Measurements from ENCODE around the gene TIMP2.
"Not testable (repeated sequence)": the region's sequence is repeated elsewhere in the genome, so short reads cannot be mapped to it uniquely, and the experiment has no call there.

The TIMP2 gene

DNA sequence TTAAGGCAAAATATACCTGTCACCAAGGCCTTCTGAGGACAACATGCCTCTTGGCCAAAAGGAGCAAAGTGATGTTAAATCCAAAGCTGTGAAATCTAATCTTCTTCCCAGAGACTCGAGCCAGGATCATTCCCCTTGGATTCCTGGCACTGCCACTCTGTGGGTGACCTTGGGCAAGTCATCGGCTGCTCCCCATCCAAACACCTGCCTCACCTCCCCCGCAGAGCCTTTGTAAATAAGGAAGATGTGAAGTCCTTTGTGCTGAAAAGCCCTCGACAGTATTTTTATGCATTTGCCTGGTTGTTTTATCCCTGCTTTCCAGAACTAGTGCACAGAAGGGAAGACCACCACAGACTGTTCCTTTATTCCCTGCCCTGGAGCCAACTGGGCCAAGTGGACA, 16.8 kb downstream of the TIMP2 start:
- no peak overlapping the region for H3K4me3 ChIP-seq (ENCODE audit: low read depth, low read length)

GRCh38 chr17:78905541-78905940, 19.6 kb downstream of the TIMP2 start:
- H3K4me3 ChIP-seq (ENCODE audit: low read depth, low read length) = no peak overlapping the region

DNA sequence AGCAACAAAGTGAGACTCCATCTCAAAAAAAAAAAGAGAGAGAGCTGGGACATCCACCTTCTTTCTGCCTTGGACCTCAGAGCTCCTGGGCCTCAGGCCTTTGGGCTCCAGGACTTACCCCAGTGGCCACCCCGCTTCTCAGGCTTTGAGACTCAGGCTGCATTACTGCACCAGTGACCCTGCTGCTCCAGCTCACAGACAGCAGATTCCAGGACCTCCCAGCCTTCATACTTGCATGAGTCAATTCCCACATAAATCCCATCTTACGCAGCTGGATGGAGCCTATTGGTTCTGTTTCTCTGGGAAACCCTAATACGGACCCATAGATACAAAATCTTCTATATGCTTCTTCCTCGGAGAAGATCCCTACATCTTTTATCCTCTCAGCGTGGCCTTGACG, 20.1 kb downstream of the TIMP2 start:
- H3K4me3 ChIP-seq (ENCODE audit: low read depth, low read length) = no peak overlapping the region

- H3K4me3 ChIP-seq (ENCODE audit: low read depth, low read length) = no peak overlapping the region
Observed at GRCh38 chr17:78904371-78904770, 20.8 kb downstream of the TIMP2 start.

GRCh38 chr17:78903101-78903779, 21.9 kb downstream of the TIMP2 start, which contains the start of gene CEP295NL:
Gene CEP295NL, minus strand, starts transcription at chr17:78903201. Its CDS starts 1,373 bp downstream, at chr17:78901828.
- no peak within 1 kb of the TSS for H3K4me3 ChIP-seq (ENCODE audit: low read depth, low read length)

- not testable (repeated sequence) for H3K4me3 ChIP-seq (ENCODE audit: low read depth, low read length)
Observed at GRCh38 chr17:78902231-78902630, 23.0 kb downstream of the TIMP2 start.

DNA sequence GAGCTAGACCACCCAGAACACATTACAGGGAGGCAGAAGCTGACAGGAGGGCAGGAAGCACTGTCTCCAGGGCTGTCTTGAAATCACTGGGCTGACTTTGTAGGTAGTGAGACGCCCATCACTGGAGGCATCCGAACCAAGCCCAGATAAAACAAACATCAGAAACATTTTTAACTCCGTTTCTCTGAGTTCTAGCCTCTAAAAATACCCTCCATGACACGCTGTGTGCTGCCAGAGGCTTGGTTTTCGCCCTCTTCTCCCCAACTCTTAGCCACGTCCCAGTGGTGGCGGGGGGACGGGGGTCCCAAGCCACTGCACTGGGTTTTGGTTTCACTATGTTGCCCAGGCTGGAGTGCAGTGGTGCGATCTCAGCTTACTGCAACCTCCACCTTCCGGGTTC, 23.4 kb downstream of the TIMP2 start:
- H3K4me3 ChIP-seq (ENCODE audit: low read depth, low read length) = no peak overlapping the region

DNA sequence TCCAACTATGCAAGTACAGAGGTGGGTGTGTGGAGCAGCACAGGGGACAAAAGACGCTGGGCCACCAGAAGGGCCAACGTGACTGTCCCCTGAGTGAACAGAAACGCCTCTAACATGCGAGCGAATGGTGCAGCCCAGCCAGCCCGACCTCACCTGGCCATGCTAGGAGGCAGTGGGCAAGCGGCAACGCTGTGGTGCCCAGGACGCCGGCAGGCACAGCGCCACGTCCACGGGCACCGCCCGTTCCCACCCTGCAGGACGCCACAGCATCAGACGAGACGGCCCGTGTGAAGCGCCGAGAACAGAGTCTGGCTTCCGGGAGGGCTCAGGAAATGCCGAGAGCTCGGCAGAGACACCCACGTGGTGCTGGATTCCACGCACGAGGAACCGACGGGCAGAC, 24.4 kb downstream of the TIMP2 start:
- H3K4me3 ChIP-seq (ENCODE audit: low read depth, low read length) = no peak overlapping the region

GRCh38 chr17:78899361-78900260, 25.6 kb downstream of the TIMP2 start:
- H3K4me3 ChIP-seq (ENCODE audit: low read depth, low read length) = no peak overlapping the region

- H3K4me3 ChIP-seq (ENCODE audit: low read depth, low read length) = no peak overlapping the region
Observed at GRCh38 chr17:78898947-78899346, 26.2 kb downstream of the TIMP2 start.

DNA sequence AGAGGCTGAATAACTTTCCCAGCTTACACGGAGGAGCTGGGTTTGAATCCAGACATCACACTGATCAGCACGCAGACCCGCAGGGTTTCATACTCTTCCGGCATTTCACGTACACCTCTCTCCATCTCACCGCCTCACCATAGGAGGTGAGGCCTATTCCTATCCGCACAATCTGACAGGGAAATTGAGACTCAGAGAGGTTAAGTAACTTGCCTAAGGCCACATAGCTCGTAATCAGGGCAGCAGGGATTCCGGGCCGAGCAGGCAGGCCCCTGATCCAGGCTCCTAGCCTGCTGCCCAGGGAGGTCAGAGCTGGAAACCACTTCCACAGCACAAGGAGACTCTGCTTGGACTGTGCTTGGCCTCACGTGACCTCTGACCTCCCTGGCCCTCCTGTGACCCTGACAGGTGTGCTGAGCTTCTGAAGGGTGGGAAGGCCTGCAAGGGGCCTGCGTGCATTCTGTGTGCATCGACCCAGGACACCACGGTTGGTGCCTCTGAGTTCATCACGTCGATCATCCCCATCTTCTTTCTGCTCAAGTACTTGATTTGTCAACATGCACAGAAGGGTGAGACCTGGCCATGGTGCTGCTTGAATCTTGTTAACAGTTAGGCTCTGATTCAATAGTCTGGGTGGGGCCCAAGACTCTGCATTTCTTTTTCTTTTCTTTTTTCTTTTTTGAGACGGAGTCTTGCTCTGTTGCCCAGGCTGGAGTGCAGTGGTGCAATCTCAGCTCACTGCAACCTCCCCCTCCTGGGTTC, 26.9 kb downstream of the TIMP2 start:
- no peak overlapping the region for H3K4me3 ChIP-seq (ENCODE audit: low read depth, low read length)

- H3K4me3 ChIP-seq (ENCODE audit: low read depth, low read length) = no peak overlapping the region
Observed at GRCh38 chr17:78897664-78898047, 27.5 kb downstream of the TIMP2 start.

- no peak overlapping the region for H3K4me3 ChIP-seq (ENCODE audit: low read depth, low read length)
Observed at GRCh38 chr17:78896834-78897663, 28.1 kb downstream of the TIMP2 start.

DNA sequence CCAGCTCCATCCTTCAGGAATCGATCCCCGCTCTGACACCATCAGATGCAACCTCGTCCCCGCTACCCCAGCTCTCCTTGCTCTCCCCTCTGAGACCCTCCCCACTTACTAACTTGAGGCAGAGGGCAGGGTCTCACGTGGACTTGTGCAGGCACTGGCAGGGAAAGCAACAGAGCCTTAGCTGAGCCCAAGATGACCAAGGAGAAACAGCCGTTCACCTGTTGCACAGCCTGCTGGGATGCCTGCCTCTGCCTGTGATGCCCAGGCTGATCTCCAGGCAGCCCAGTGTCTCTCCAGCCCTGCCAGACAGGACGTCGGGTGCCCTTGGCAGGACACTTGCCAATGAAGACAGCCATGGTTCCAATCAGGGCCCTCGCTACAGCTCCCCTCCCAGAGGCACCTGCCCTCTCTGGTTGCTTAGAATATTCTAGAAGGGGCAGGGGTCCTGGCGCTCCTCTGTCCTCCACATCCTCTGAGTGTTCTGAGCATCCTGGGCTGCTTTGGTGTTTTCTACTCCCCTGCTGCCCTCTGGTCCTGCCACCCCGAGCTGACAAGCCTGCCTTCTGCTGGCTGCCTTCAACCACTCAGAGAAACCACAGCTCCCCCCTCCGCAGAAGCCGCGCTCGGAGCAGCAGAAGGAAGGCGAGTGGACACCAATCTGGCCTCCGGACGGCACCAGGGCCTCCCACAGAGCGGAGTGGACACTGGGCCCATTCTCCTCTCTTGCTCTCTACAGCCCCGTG, 28.9 kb downstream of the TIMP2 start:
- H3K4me3 ChIP-seq (ENCODE audit: low read depth, low read length) = no peak overlapping the region

DNA sequence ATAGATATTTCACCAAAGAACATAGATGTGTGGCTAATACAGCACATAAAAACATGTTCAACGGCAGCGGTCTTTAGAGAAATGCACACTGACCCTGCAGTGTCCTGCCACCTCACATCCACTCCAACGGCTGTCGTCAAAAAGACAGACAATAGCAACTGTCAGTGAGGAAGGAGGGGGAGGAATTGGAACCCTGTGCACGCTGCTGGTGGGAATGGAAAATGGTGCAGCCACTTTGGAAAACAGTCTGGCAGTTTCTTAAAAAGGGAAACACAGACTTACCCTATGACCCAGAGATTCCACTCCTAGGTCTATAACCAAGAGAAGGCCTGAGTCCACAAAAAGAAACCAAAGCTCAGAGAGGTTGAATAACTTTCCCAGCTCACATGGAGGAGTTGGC, 29.9 kb downstream of the TIMP2 start:
- H3K4me3 ChIP-seq (ENCODE audit: low read depth, low read length) = no peak overlapping the region

DNA sequence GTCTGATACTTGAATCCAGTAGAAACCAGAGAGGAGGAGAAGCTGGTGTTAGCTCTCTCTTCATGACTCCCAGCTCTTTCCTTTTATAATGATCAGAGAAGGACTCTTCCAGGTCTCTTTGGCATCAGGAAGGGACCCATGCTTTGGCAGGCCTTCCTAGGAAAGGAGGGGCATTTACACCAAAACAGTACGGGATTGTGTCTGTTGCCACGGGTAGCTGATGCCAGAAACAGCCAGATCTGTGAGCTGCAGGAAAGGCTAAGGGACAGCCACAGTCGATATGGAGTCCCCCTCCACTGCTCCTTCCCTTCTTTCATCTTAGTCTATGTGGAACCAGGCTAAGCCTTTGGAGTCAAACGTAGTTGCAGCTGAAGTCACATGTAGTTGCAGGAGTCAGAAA, 31.5 kb downstream of the TIMP2 start:
- H3K4me3 ChIP-seq (ENCODE audit: low read depth, low read length) = no peak overlapping the region

DNA sequence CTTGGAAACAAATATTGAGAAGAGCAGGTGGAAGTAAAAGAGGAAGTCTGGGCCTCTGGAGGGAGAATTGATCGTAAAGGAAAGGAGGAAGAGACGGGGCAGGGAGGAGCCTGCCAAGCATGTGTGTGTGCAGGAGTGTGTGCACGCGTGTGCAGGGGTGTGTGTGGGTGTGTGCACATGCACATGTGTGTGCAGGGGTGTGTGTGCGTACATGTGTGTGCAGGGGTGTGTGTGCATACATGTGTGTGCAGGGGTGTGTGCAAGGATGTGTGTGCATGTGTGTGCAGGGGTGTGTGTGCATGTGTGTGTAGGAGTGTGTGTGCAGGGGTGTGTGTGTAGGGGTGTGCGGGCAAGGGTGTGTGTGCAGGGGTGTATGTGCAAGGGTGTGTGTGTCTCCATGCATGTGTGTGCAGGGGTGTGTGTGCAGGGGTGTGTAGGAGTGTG, 32.2 kb downstream of the TIMP2 start:
- H3K4me3 ChIP-seq (ENCODE audit: low read depth, low read length) = no peak overlapping the region

- no peak overlapping the region for H3K4me3 ChIP-seq (ENCODE audit: low read depth, low read length)
Observed at GRCh38 chr17:78892520-78892919, 32.7 kb downstream of the TIMP2 start.

DNA sequence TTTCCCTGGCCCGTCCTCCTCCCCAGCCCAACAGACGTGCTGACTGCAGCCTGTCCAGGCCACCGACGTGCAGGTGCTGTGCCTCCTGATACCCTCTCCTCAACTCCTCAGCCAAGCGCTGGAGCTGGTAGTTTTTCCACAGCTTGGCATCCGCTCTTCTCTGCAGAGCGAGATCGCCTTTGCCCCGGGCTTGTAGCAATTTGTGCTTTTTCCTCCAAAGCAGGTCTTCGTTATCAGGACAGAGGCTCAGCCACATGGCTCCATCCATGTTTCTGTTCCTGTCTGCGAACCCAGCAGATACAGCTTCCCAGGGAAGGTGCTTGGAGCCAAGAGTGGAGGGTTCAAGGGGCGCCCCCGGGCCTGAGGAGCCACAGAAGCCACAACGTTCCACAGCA, 33.1 kb downstream of the TIMP2 start:
- H3K4me3 ChIP-seq (ENCODE audit: low read depth, low read length) = no peak overlapping the region
